Neuron (in vitro differentiated cells): ENCODE data around the gene PHTF1.
"Not testable (repeated sequence)": the region's sequence is repeated elsewhere in the genome, so short reads cannot be mapped to it uniquely, and the experiment has no call there.

Source experiments
- H2AFZ ChIP-seq: one replicate; pipeline ENCODE4 v1.6.1; 2013; ENCODE audit warnings: low read depth, mild to moderate bottlenecking, inconsistent platforms, low read length, moderate library complexity
- H3K27me3 ChIP-seq: one replicate; pipeline ENCODE4 v1.6.1; 2013; ENCODE audit warnings: low read length; ENCODE audit not compliant: insufficient read depth
- H3K36me3 ChIP-seq: one replicate; pipeline ENCODE4 v1.6.1; 2013; ENCODE audit warnings: low read length; ENCODE audit not compliant: insufficient read depth
- H3K4me1 ChIP-seq: one replicate; pipeline ENCODE4 v1.6.1; 2013; ENCODE audit warnings: low read length; ENCODE audit not compliant: insufficient read depth
- H3K4me3 ChIP-seq: 2 replicates; pipeline ENCODE4 v1.5.1; 2013; ENCODE audit warnings: mild to moderate bottlenecking, low read length, moderate library complexity
- H3K9me3 ChIP-seq: one replicate; pipeline ENCODE4 v1.6.1; 2013; ENCODE audit warnings: low read length

Gene PHTF1

DNA sequence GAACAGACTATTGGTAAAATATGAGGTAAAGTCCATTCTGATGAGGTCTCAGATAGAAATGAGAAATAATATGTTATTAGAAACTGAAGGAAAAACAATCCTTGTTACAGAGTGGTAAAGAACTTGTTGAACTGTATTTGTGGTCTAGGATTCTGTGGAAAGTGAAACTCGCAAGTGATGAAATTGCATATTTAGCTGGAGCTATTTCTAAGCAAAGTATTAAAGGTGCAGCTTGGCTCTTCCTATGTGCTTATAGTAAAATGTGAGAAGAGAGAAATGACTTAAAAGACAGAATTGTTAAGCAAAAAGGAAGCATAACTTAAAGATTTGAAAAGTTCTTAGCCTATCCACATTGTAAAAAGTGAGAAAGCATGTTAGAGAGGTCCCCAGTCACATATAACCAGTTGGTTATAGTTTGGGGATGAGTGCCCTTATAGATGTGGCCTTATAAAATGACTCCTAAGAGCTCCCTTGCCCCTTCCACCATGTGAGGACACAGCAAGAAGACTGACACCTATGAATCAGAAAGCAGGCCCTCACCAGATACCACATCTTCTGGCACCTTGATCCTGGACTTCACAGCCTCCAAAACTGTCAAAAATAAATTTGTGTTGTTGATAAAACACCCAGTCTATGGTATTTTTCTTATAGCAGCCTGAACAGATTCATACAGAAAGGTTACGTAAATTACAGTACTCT lies 24.8 kb downstream of the PHTF1 start:
- Histone ChIP-seq H2AFZ (no peak overlapping the region), H3K36me3 (peaks cover 36% of the 10 kb centered on the region)

GRCh38 chr1:113732802-113733201 lies 26.5 kb downstream of the PHTF1 start:
- Histone ChIP-seq H2AFZ (no peak overlapping the region), H3K9me3 (peaks cover 2% of the 10 kb centered on the region), H3K36me3 (peaks cover 30% of the 10 kb centered on the region), H3K4me1 (no peaks in the 10 kb centered on the region), H3K27me3 (no peaks in the 10 kb centered on the region), H3K4me3 (no peak overlapping the region)

More for the DNA sequence above, 24.8 kb downstream of the PHTF1 start:
- H3K4me3 ChIP-seq = no peak overlapping the region
- no peaks in the 10 kb centered on the region for H3K4me1 ChIP-seq
- no peaks in the 10 kb centered on the region for H3K27me3 ChIP-seq
- H3K9me3 ChIP-seq = no peaks in the 10 kb centered on the region

DNA sequence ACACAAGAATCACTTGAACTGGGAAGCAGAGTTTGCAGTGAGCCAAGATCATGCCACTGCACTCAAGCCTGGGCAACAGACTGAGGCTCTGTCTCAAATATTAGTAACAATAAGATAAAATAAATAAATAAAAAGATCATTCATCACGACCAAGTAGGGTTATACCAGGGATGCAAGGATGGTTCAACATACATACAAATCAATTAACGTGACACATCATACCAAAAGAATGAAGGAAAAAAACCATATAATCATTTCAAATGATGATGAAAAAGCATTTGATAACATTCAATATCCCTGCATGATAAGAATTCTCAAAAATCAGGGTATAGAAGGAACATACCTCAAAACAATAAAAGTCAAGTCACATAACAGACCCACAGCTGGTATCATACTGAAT lies 38.3 kb downstream of the PHTF1 start:
- Histone ChIP-seq H3K9me3 (peaks cover 21% of the 10 kb centered on the region), H3K36me3 (peaks cover 16% of the 10 kb centered on the region), H3K4me1 (no peaks in the 10 kb centered on the region), H3K4me3 (no peak overlapping the region), H3K27me3 (no peaks in the 10 kb centered on the region), H2AFZ (no peak overlapping the region)

- not testable (repeated sequence) for H3K27me3 ChIP-seq, H3K4me3 ChIP-seq, H3K4me1 ChIP-seq, H2AFZ ChIP-seq
- H3K9me3 ChIP-seq = peaks cover 26% of the 10 kb centered on the region
- peaks cover 14% of the 10 kb centered on the region for H3K36me3 ChIP-seq
These were observed 40.7 kb downstream of the PHTF1 start for GRCh38 chr1:113718621-113719020.

GRCh38 chr1:113717506-113717905 lies 41.8 kb downstream of the PHTF1 start:
- H3K36me3 ChIP-seq = peaks cover 17% of the 10 kb centered on the region
- not testable (repeated sequence) for H3K27me3 ChIP-seq, H2AFZ ChIP-seq, H3K4me1 ChIP-seq, H3K4me3 ChIP-seq
- H3K9me3 ChIP-seq = peaks cover 28% of the 10 kb centered on the region

GRCh38 chr1:113714606-113715269 lies 44.5 kb downstream of the PHTF1 start:
- Histone ChIP-seq H3K4me3 (no peak overlapping the region), H3K4me1 (no peaks in the 10 kb centered on the region), H3K27me3 (no peaks in the 10 kb centered on the region), H3K36me3 (peaks cover 26% of the 10 kb centered on the region), H3K9me3 (peaks cover 21% of the 10 kb centered on the region), H2AFZ (no peak overlapping the region)

- H3K36me3 ChIP-seq = peaks cover 27% of the 10 kb centered on the region
These were observed 57.9 kb downstream of the PHTF1 start for GRCh38 chr1:113701429-113701828.

DNA sequence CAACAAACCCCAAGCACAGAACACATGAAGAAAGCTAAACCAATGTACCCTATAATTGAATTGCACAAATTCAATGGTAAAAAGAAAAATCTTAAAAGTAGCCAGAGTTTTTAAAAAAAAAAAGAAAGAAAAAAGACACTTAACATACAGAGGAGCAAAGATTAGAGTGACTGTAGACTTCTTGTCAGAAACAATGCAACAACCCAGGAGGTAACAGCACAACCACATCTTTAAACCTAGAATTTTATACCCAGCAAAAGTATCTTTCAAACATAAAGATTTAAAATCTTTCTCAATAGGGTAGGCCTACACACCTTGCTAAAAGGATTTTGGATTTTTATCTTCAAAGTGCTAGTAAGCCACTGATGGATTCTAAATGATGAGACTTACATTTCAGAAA lies 64.4 kb downstream of the PHTF1 start:
- no peak overlapping the region for H2AFZ ChIP-seq
- H3K9me3 ChIP-seq = peaks cover 4% of the 10 kb centered on the region
- H3K4me3 ChIP-seq = no peak overlapping the region
- peaks cover 18% of the 10 kb centered on the region for H3K36me3 ChIP-seq
- no peaks in the 10 kb centered on the region for H3K4me1 ChIP-seq
- H3K27me3 ChIP-seq = no peaks in the 10 kb centered on the region

More at GRCh38 chr1:113701429-113701828, 57.9 kb downstream of the PHTF1 start:
- Histone ChIP-seq H2AFZ (no peak overlapping the region), H3K27me3 (no peaks in the 10 kb centered on the region), H3K9me3 (peaks cover 2% of the 10 kb centered on the region), H3K4me1 (no peaks in the 10 kb centered on the region), H3K4me3 (no peak overlapping the region)

- peaks cover 2% of the 10 kb centered on the region for H3K9me3 ChIP-seq
- no peak overlapping the region for H3K4me3 ChIP-seq
- H2AFZ ChIP-seq = no peak overlapping the region
- H3K36me3 ChIP-seq = peaks cover 11% of the 10 kb centered on the region
- H3K4me1 ChIP-seq = no peaks in the 10 kb centered on the region
- H3K27me3 ChIP-seq = no peaks in the 10 kb centered on the region
These were observed 66.4 kb downstream of the PHTF1 start for GRCh38 chr1:113692824-113693431.

- Histone ChIP-seq H3K9me3 (peaks cover 2% of the 10 kb centered on the region), H2AFZ (no peak overlapping the region), H3K36me3 (peaks cover 8% of the 10 kb centered on the region), H3K4me1 (no peaks in the 10 kb centered on the region), H3K4me3 (no peak overlapping the region), H3K27me3 (no peaks in the 10 kb centered on the region)
These were observed 66.9 kb downstream of the PHTF1 start for GRCh38 chr1:113692342-113692741.

GRCh38 chr1:113691184-113691583 lies 68.1 kb downstream of the PHTF1 start:
- H3K9me3 ChIP-seq = peaks cover 2% of the 10 kb centered on the region
- H3K4me1 ChIP-seq = no peaks in the 10 kb centered on the region
- no peak overlapping the region for H3K4me3 ChIP-seq
- no peaks in the 10 kb centered on the region for H3K27me3 ChIP-seq
- peaks cover 6% of the 10 kb centered on the region for H3K36me3 ChIP-seq
- no peak overlapping the region for H2AFZ ChIP-seq

- no peaks in the 10 kb centered on the region for H3K9me3 ChIP-seq
- H3K4me1 ChIP-seq = no peaks in the 10 kb centered on the region
- no peaks in the 10 kb centered on the region for H3K27me3 ChIP-seq
- peaks cover 27% of the 10 kb centered on the region for H3K36me3 ChIP-seq
- no peak overlapping the region for H3K4me3 ChIP-seq
- H2AFZ ChIP-seq = no peak overlapping the region
These were observed 72.2 kb downstream of the PHTF1 start for GRCh38 chr1:113686891-113687618.

GRCh38 chr1:113684153-113684541 lies 75.1 kb downstream of the PHTF1 start:
- no peak overlapping the region for H2AFZ ChIP-seq
- no peaks in the 10 kb centered on the region for H3K27me3 ChIP-seq
- H3K9me3 ChIP-seq = no peaks in the 10 kb centered on the region
- no peaks in the 10 kb centered on the region for H3K4me1 ChIP-seq
- H3K4me3 ChIP-seq = no peak overlapping the region
- H3K36me3 ChIP-seq = peaks cover 24% of the 10 kb centered on the region
